Effector CD8-positive, alpha-beta T cell (primary cell): Measurements from ENCODE around the gene TRIM34.
"Not testable (repeated sequence)": the region's sequence is repeated elsewhere in the genome, so short reads cannot be mapped to it uniquely, and the experiment has no call there.

Experiments
- DNase-seq: peaks from one replicate; lab custom pipeline; 2025; lab: John Stamatoyannopoulos, UW
- total RNA-seq, 4 experiments: gene quantifications; one replicate each; lab custom pipeline; 2026; lab: John Stamatoyannopoulos, UW

TRIM34 gene, protein sequence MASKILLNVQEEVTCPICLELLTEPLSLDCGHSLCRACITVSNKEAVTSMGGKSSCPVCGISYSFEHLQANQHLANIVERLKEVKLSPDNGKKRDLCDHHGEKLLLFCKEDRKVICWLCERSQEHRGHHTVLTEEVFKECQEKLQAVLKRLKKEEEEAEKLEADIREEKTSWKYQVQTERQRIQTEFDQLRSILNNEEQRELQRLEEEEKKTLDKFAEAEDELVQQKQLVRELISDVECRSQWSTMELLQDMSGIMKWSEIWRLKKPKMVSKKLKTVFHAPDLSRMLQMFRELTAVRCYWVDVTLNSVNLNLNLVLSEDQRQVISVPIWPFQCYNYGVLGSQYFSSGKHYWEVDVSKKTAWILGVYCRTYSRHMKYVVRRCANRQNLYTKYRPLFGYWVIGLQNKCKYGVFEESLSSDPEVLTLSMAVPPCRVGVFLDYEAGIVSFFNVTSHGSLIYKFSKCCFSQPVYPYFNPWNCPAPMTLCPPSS
- total RNA-seq: 0 to 0.09 (median 0) reads per million in 4 experiments

DNA sequence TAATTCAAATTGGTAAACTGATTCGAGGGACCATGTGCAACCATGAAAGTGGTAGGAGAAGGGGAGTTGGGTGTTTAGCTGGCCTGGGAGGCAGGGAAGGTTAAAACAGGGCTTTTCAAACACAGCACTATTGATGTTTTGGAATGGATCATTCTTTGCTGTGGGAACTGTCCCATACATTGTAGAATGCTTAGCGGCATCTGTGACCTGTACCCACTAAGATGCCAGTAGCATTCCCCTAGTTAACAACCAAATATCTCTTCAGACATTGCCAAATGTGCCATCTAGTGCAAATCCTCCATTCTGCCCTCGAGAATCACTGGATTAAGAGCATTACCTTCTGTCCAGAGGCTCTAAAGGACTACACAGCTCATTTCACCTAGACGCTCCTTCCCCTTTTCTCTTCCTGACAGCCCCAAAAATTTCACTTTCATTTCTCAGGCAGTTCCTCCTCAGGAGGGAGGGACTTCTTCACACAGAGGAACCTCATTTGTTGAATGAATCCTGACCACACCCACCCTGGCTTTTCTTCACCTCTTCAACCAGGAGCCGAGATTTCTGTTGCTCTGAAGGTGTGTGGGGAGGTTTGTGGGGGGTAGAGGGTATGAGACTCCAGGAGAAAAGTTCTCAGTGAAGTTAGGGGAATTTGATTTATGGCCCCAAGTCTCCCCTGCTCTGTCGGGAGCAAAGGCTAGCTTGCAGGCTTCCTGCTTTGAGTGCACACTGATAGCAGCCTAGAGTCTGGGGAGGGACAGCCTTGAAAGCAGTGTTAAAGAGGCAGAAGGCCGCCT lies at the start of gene TRIM34:
TSS of gene TRIM34 (plus strand) at position 513 of the 791 bp plus-strand sequence. CDS start 7,331 bp downstream, outside the sequence.
- DNase-seq: peak; percentile 45

- DNase-seq: no peak
Observed at GRCh38 chr11:5575152-5575551, 49.6 kb upstream of the TRIM34 start.

DNA sequence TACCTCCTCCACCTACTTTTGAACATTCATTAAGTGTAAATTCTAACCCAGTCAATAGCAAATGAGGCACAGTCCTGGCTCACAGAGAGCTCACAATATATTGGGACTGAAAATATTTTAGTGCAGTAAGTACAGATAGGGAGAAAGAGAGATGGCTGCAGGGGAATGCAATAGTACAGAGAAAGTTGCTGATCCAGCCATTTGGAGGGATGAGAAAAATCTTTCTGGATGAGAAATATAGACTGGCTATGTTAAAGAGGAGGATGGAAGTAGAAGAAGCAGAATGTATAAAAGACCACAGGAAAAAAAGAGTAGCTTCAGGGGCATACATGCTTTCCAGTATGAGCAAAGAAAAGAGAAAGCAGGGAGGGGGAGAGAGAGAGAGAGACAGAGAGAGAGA lies 47.7 kb upstream of the TRIM34 start:
- no peak for DNase-seq

- DNase-seq: no peak
Observed at GRCh38 chr11:5580577-5580976, 44.2 kb upstream of the TRIM34 start, which contains the start of gene OR52B6. OR52B6 (plus strand) TSS chr11:5580877; CDS start chr11:5580877, 0 bp downstream.

DNA sequence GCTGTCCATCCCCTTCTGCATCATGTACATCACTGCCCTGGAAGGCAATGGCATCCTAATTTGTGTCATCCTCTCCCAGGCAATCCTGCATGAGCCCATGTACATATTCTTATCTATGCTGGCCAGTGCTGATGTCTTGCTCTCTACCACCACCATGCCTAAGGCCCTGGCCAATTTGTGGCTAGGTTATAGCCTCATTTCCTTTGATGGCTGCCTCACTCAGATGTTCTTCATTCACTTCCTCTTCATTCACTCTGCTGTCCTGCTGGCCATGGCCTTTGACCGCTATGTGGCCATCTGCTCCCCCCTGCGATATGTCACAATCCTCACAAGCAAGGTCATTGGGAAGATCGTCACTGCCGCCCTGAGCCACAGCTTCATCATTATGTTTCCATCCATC lies 43.8 kb upstream of the TRIM34 start:
- no peak for DNase-seq

DNA sequence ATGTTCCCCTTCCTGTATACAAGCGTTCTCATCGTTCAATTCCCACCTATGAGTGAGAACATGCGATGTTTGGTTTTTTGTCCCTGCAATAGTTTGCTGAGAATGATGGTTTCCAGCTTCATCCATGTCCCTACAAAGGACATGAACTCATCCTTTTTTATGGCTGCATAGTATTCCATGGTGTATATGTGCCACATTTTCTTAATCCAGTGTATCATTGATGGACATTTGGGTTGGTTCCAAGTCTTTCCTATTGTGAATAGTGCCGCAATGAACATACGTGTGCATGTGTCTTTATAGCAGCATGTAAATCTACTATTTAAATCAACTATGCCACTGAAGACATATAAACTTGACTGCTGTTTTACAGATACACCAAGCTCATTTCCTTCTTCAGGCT lies 40.3 kb upstream of the TRIM34 start:
- not testable (repeated sequence) for DNase-seq

DNA sequence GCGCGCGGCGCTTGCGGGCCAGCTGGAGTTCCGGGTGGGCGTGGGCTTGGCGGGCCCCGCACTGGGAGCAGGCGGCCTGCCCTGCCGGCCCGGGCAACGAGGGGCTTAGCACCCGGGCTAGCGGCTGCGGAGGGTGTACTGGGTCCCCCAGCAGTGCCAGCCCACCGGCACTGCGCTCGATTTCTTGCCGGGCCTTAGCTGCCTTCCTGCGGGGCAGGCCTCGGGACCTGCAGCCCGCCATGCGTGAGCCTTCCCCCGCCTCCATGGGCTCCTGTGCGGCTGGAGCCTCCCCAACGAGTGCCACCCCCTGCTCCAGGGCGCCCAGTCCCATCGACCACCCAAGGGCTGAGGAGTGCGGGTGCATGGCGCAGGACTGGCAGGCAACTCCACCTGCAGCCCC lies 34.9 kb upstream of the TRIM34 start:
- not testable (repeated sequence) for DNase-seq

DNA sequence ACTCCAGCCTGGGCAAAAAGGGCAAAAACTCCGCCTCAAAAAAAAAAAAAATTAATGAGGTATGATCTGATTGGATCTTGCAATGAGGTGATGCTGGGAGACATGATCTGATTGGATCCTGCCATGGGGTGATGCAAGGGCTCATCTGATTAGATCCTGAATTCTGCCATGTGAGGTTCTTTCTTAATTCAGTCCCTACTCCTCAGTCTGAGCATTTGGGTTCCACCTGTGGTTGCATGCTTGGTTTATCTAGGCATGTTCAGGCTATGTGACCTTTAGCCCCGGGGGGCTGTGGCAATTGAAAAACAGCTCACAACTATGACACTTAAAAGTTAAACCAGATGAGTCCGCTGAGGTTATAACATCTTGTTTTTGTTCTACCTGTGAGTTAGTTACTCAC lies 33.2 kb upstream of the TRIM34 start:
- DNase-seq: no peak

GRCh38 chr11:5592615-5593014 lies 32.2 kb upstream of the TRIM34 start:
- DNase-seq: no peak

- no peak for DNase-seq
Observed at GRCh38 chr11:5593146-5593545, 31.7 kb upstream of the TRIM34 start.

GRCh38 chr11:5596607-5597201 lies 28.1 kb upstream of the TRIM34 start, which contains the start of gene TRIM6:
TRIM6 (plus strand) TSS chr11:5596637; CDS start chr11:5596898, 261 bp downstream.
- DNase-seq: no peak

- no peak for DNase-seq
Observed at GRCh38 chr11:5597953-5598352, 26.8 kb upstream of the TRIM34 start.

DNA sequence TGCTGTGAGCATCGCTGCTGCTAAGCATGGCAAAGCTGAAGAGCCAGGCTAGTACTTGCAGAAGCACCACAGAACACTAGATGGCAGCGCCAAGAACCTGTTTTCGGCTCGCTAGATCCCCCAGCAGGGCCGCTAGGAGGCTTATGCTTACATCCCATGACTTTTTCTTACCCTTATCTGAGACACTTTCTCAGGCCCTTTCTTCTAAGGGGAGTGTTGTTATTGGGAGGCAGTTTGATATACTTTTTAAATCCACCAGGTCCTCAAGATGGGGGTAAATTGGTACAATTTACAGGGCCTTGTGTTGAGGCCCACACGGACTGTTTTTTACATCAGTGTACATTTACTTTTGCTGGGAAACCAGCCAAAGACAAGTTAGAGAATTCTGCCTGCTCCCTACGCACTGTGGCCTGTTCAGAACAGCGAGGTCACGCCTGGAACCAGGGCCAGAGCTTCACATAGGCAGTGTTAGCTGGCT lies 24.4 kb upstream of the TRIM34 start:
- peak; percentile 17 for DNase-seq

GRCh38 chr11:5602791-5603190 lies 22.0 kb upstream of the TRIM34 start:
- not testable (repeated sequence) for DNase-seq

- no peak for DNase-seq
Observed at GRCh38 chr11:5603326-5603725, 21.5 kb upstream of the TRIM34 start.

GRCh38 chr11:5604896-5605295 lies 19.9 kb upstream of the TRIM34 start:
- DNase-seq: no peak

DNA sequence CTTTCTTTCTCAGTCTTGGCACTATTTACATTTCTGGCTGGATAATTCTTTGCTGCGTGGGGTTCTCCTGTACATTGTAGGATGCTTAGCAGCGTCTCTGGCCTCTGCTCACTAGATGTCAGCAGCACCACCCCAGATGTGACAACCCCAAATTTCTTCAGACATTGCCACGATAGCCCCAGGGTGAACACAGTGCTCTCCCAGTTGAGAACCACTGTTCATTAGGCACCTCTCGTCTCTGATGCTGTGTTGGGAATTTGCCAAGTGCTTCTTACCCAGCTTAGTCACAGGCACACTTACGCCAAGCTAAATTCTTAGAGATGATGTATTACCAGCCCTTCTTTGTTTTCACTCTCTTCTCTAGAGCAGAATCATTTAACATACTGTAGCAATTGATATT lies 19.0 kb upstream of the TRIM34 start:
- DNase-seq: no peak

GRCh38 chr11:5608808-5609207 lies 16.0 kb upstream of the TRIM34 start:
- DNase-seq: no peak

GRCh38 chr11:5610446-5610845 lies 14.4 kb upstream of the TRIM34 start:
- no peak for DNase-seq

DNA sequence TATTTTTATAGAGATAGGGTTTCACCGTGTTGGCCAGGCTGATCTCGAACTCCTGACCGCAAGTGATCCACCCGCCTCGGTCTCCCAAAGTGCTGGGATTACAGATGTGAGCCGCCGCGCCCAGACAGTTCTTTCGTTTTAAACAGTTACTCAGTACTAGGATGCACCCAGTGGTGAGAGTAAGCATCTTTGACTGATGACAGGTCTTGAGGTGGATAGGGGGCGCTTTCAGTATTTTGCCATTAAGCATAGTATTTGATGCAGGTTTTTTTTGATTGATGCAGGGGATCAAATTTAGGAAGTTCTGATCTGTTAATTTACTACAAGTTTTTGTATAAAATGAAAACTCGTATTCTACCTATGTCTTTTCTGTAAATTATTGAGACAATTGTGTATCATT lies 13.2 kb upstream of the TRIM34 start:
- no peak for DNase-seq

DNA sequence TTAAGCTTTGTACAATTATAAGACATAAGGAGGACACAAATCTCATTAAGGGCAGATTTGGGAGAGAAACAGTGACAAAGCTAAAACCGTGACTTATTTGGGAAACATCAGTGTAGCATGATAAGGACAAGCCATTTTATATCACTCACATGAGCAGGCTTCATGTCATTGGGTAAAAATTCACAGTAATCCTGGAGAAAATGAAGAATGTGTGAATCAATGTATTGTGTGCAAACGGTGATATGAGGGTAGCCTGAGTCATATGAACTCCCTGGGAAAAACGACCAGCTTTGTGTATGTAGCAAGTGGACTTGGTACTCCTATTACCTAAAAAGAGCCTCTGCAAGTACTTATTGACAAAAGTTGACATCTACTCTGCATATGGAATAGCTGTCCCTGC lies 6.0 kb upstream of the TRIM34 start:
- no peak for DNase-seq
